NT2/D1 (cell line): ENCODE data around the gene CYP26B1.

Experiments
- SUZ12 ChIP-seq: IDR thresholded peaks from 2 replicates; pipeline ENCODE4 v1.6.1; 2011; ENCODE audit not compliant: insufficient read length, insufficient read depth; ENCODE audit errors: extremely low read depth
- YY1 ChIP-seq: IDR thresholded peaks from 2 replicates; pipeline ENCODE4 v1.6.1; 2011; ENCODE audit not compliant: insufficient read length, insufficient read depth
- ZNF274 ChIP-seq: IDR thresholded peaks from 2 replicates; pipeline ENCODE4 v1.6.1; 2011; ENCODE audit warnings: mild to moderate bottlenecking, low read depth, low read length

- TF ChIP-seq YY1, result no peak
- no peak for TF ChIP-seq ZNF274
- TF ChIP-seq SUZ12, result no peak
These were observed 12.5 kb downstream of the CYP26B1 start for GRCh38 chr2:72134997-72135800.
